ENCODE data around the gene PCDH9.

- TF ChIP-seq POLR2AphosphoS5 (IDR thresholded peaks at IDR 0.05; ENCODE audit: insufficient read depth in 1 of 2, low read depth in 1 of 2): no peak
- TF ChIP-seq, protein P1, sequence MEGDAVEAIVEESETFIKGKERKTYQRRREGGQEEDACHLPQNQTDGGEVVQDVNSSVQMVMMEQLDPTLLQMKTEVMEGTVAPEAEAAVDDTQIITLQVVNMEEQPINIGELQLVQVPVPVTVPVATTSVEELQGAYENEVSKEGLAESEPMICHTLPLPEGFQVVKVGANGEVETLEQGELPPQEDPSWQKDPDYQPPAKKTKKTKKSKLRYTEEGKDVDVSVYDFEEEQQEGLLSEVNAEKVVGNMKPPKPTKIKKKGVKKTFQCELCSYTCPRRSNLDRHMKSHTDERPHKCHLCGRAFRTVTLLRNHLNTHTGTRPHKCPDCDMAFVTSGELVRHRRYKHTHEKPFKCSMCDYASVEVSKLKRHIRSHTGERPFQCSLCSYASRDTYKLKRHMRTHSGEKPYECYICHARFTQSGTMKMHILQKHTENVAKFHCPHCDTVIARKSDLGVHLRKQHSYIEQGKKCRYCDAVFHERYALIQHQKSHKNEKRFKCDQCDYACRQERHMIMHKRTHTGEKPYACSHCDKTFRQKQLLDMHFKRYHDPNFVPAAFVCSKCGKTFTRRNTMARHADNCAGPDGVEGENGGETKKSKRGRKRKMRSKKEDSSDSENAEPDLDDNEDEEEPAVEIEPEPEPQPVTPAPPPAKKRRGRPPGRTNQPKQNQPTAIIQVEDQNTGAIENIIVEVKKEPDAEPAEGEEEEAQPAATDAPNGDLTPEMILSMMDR (IDR thresholded peaks at IDR 0.05): no peak
- no peak for TF ChIP-seq POLR2A (IDR thresholded peaks at IDR 0.05)
Measured at GRCh38 chr13:67200183-67200582, 30.0 kb downstream of the PCDH9 start.
